Endothelial cell of umbilical vein (primary cell): ENCODE results near the gene PLEKHB2.

ENCODE experiments used
- CTCF ChIP-seq, 2 donors: IDR thresholded peaks; 1 replicate in 1 of 2; 2 replicates in 1 of 2; pipeline ENCODE4 v1.5.1; 2011; ENCODE audit warnings: low read length in 2 of 2, mild to moderate bottlenecking in 2 of 2, moderate library complexity in 2 of 2, control low read depth in 1 of 2, inconsistent platforms in 1 of 2, low read depth in 1 of 2; ENCODE audit not compliant: insufficient read depth in 1 of 2; ENCODE audit errors: extremely low read depth in 1 of 2
- EZH2 ChIP-seq: IDR thresholded peaks from 2 replicates; pipeline ENCODE4 v1.6.1; 2012; ENCODE audit warnings: borderline replicate concordance, low read depth, mild to moderate bottlenecking, moderate library complexity, low read length, inconsistent platforms; ENCODE audit not compliant: severe bottlenecking
- FOS ChIP-seq: IDR thresholded peaks from 2 replicates; pipeline ENCODE4 v1.6.1; 2011; ENCODE audit warnings: mild to moderate bottlenecking, low read length, moderate library complexity, borderline replicate concordance; ENCODE audit not compliant: insufficient read depth
- JUN ChIP-seq: IDR thresholded peaks from 2 replicates; pipeline ENCODE4 v1.6.1; 2011; ENCODE audit warnings: borderline replicate concordance, low read depth; ENCODE audit not compliant: insufficient read length, insufficient read depth
- MAX ChIP-seq: IDR thresholded peaks from 2 replicates; pipeline ENCODE4 v1.6.1; 2011; ENCODE audit not compliant: insufficient read depth, insufficient read length
- MYC ChIP-seq: IDR thresholded peaks from one replicate; pipeline ENCODE4 v1.6.1; 2011; ENCODE audit warnings: mild to moderate bottlenecking, low read depth, low read length
- POLR2A ChIP-seq: IDR thresholded peaks from 2 replicates; pipeline ENCODE4 v1.6.1; 2012; ENCODE audit warnings: low read depth, mild to moderate bottlenecking, control low read depth, low read length
- POLR2AphosphoS5 ChIP-seq: IDR thresholded peaks from 2 replicates; pipeline ENCODE4 v1.6.1; 2012; ENCODE audit warnings: low read depth, mild to moderate bottlenecking, control low read depth, low read length, moderate library complexity; ENCODE audit not compliant: insufficient read depth

GRCh38 chr2:131067465-131068125, 37.5 kb upstream of the PLEKHB2 start:
- TF ChIP-seq CTCF (IDR thresholded peaks at IDR 0.05; ENCODE audit: extremely low read depth in 1 of 2, insufficient read depth in 1 of 2, low read depth in 1 of 2, low read length in 2 of 2) (no peak), JUN (no peak), POLR2A (no peak), POLR2AphosphoS5 (no peak), FOS (no peak), EZH2 (no peak), MYC (no peak), MAX (no peak)
